Posterior cingulate gyrus (tissue), 11 donors: ENCODE data around the gene SLC9A8.

Experiments used
- DNase-seq, 10 donors: peaks; one replicate each; pipeline versions ENCODE4 v3.0.0 to v3.0.0-alpha.2; 2020 to 2021; ENCODE audit warnings: mixed read lengths in 3 of 10
- intact Hi-C: fragments of 100-400 bp; cut with DNase I; formaldehyde crosslinking; loops from one replicate; pipeline ENCODE4 v1.15.1; 2023

SLC9A8 gene

DNA sequence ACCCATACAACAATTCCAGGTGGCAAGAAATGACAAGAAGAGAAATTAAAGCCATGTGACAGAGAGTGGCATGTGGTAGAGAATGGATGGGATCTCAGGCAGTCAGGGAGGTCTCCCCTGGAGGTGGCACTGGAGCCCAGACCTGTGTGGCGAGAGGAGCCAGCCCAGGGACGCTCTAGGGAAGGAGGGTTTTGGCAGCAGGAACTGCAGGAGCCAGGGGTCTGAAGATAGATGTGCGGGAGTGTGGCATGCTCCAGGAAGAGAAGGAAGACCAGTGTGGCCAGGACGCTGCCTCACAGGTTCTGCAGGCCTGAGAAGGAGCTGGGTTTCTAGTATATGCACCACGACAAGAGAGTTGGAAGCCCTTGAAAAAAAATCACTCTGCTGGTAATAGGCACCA, 57.6 kb downstream of the SLC9A8 start:
- DNase-seq: no peak
- intact Hi-C loops: no loop called here

DNA sequence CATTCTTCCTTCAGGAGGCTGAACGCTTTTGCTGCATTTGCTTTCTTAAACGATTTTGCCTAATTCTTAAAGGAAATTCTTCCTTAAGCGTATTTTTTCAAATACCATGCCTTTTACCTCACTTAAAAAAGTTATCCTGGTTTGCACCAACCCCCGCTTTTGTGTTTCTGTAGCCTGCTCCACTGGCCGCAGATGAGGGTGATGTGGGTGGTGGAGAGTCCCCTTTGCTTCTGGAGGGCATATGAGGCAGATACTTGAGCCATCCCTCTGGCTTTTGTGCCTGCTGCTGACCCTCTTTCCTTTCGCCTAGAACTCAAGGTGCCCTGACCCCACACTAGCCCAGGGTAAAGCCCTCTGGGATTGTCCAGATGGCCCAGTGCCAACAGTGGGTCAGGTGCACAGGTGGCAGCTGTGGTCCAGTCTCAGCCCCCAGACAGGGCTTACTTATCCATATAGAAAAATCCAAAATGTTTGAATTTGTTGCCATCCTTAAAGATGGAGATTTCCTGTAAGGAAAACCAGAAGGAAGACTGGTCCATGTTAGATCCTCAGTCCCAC, 58.8 kb downstream of the SLC9A8 start:
- DNase-seq: no peak
- intact Hi-C loops: no loop called here

DNA sequence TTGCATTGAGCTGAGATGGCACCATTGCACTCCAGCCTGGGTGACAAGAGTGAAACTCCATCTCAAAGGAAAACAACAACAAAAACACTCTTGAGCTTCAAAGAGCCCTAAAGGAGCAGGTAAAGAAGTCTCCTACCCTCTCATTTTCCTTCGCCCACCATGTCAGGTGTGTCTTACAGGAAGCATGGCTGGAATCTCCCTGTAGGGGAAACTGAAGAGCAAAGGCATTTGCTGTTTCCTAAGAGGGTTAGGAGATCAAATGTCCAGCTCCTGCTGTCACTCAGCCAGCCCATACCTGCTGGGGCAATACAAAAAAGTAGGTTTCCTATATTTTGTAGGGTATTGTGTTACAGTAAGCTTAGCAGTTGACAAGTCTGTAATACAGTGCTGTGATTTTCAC, 59.4 kb downstream of the SLC9A8 start:
- intact Hi-C loops: no loop called here
- no peak for DNase-seq

DNA sequence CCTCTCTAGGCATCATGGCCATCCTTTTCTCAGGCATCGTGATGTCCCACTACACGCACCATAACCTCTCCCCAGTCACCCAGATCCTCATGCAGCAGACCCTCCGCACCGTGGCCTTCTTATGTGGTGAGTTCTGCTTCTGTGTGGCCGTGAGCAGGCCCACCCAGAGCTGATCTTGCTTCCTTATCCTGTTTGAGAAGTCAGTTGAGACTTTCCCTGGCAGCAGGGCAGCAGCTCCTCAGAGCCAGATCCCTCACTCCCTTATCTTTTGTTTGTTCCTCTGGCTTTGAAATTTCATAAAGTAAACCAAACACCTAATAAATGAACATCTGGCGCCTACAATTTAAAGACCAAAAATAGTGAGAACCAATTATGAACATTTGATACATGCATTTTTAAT, 62.1 kb downstream of the SLC9A8 start:
- no peak for DNase-seq
- intact Hi-C loops: no loop called here

DNA sequence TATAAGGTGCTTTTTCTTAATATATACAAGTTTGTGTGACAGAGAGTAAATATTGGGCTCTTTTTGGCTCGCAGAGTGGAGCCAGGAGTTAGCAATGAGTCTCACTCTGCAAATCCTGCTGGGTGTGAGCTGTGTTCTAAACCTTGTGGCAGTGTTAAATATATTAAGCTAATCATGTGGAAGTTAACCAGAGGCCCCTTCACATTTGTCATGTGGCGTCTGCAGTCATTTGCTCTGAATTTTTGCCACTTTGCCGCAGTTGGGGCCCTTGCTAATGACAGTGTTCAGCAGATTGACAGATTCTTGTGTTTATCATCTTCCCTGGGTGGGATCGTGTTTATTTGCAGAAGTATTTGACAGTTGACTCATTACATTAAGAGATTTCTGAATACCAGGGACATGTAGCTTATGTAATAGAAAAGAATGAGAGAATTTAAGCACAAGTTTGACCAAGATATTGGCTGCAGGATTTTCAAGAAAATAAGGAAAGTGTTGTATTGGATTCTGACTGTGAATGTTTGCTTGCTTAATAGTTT, 64.8 kb downstream of the SLC9A8 start:
- intact Hi-C loops: no loop called here
- DNase-seq: no peak

DNA sequence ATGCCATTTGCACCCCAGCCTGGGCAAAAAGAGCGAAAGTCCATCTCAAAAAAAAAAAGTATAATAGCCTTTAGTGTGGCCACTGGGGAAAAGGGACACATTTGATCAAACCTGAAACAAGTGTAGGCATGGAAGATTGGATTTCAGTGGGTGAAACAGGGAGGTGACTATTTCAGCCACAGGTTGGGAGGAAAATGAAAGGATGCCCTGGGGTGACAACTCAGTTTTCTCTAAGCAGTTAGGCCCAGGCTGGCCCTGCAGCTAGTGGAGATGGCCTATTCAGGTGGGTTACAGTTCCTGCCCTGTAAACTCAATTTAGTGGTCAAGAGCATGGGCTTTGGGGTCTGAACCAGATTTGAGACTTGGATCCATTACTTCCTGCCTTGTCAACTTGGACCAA, 66.3 kb downstream of the SLC9A8 start:
- intact Hi-C loops: no loop called here
- DNase-seq: no peak

DNA sequence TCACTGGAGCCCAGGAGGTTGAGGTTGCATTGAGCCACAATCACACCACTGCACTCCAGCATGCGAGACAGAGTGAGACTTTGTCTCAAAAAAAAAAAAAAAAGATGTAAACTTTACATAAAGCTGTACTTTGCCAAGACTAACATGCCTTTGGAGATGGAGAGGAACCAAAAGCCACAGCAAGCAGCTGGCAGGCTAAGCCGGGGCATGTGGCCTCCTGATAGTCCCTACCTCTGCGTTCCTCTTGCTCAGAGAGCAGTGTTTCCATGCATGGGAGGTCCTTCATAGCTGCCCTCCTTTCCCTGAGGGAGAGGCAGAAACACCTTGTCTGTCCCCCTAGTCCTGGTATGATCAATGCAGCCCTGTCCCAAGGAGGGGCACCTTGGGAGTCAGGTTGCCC, 67.5 kb downstream of the SLC9A8 start:
- intact Hi-C loops: no loop called here
- DNase-seq: no peak

DNA sequence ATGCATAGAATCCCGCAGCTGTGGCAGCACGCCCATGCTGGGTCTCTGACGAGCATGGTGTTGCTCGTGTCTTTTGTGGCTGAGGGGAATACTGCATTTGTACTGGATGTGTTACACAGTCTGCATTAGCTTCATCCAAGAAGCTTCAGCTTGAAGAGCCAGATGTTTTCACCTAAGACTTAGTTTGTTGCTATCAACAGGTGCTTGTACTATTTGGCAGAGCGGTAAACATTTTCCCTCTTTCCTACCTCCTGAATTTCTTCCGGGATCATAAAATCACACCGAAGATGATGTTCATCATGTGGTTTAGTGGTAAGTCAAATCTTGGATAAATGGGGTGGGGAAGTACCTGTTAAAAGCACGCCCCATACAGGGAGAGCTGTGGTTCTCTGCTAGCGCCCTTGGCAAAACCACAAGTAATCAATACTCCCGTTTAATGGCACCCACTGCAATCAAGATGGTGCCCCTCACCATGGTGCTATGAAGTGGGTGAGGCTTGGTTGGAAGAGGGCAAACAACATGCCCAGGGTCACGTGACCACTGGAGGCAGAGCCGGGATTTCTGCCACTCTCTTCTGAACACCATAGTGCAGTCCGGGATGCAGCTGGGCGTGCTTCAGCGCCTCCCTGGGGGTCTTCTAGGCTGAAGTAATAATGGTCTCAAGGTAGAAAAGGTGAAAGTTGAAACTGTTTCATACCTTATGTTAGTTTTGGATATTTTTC, 68.3 kb downstream of the SLC9A8 start:
- peak in 1 of 10 donors; percentile 45 for DNase-seq
- intact Hi-C loops: no loop called here

DNA sequence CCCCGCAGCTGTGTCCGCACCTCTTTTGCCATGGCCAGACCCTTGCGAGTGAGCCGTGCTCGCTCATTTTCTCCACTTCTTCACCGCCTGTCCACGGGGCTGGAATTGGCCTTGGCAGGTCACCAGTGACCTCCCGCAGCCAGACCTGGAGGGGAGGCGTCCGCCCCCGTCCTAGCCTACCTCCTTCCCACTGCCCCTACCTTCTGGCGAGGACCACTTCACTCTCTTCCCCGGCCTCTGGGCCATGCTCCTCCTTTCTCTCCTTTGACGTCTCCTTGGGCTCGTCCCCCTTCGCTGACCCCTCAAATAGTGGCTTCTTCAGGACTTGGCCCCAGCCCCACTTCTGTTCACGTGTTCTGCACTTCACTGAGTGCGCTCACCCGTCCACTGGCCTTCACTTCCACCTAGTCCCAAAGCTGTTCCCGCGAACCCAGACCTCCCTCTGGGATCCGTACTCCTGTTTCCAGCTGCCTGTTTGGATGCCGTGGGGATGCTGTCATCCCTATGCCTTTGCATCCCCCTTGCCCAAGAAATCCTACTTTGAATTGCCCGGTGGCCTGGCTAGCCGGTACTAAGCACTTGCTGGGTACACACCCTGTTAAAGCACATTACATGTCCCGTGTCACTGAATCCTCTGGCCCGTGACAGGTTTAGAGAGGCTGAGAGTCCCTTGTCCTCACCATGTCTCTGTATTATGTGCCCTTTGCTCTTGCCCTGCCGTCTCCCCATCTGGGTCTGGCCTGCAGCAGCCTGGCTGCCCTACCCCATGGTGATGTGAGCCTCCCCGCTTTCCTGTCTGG, 69.7 kb downstream of the SLC9A8 start:
- peak in 1 of 10 donors; percentile 57 for DNase-seq
- intact Hi-C loops: no loop called here

DNA sequence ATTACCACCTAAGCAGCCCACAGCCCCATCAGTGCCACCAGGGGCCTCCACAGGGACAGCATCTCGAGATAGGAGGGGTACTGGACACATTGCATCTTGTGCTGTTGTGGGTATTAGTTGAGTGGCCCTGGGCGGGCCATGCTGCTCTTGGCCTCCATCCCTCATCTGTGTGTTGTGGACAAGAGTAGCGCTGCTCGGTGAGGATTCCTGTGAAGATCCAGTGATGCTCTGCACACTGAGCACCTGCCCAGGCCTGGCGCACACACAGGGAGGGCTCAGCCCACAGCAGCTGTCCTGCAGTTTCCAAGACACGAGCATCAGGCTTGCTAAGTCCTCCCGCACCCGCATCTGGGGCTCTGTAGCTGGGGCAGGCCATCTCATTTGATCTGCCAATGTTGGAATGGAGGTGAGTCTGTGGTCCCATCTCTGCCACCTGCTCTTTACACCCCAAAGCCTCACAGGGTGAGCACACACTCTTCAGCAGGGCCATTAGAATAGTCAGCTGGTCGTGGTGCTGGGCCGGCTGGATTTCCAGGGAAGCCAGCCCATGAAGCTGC, 70.7 kb downstream of the SLC9A8 start:
- intact Hi-C loops: no loop called here

DNA sequence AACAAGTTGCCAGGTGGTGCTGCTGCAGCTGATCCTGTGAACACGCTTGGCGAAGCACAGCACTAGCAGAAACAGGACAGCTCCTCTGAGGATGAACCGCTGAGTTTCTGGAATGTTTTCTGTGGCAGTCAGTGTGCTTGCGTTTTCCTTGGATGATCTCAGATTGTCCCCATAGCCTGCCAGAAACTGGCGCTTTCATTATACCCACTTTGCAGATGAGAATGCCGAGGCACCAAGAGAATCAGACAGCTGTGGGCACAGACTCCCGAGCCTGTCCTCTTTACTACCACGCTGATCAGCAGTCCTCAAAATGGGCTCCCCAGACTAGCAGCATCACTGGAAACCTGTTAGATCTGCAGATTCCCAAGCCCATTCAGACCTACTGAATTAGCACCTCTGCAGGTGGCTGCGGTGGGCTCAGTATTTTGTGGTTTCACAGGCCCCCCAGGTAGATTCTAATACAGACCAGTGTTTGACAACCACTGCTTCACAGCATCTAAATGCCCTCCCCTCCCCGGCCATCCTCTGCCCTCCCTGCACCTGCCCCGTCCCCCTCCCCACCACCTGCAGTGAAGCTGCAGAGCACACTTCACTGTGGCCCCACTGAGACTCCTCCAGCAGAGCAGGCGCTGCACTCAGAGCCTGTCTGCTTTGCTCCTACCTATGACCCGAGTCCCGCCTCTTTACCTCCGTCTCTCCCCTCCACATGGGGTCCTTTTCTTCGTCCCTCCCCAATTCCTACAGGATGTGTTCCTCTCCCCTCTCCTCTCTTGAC, 73.1 kb downstream of the SLC9A8 start:
- intact Hi-C loops: loop anchor here (5.0 kb wide), 1 partner anchor 173 kb away; the partner anchor contains the start of gene B4GALT5
- DNase-seq: no peak

More for the DNA sequence above, 70.7 kb downstream of the SLC9A8 start:
- peak in 1 of 10 donors; percentile 64 for DNase-seq

DNA sequence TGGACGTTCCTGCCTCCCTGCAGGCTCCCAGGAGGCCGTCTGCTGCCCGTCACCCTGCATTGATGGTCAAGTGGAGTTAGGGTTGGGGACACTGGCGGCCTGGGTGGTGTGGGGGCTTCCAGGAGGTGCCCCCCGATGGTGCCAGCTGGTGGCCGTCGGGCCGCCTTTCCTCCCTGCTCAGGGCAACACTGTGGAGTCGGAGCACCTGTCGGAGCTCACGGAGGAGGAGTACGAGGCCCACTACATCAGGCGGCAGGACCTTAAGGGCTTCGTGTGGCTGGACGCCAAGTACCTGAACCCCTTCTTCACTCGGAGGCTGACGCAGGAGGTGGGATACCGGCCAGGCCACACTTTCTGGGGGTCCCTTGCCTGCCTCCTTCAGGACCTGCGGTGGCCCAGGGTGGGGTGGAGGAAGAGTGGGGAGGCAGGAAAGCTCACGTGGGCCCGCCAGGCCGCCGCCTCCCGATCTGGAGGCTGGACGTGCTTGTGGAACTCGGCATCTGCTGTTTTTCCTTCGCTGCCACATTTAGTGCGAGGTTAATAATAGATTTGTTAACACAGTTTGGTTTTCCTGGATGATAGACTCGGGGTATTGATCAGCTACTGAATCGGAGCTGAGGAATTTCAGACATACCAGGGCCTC, 74.1 kb downstream of the SLC9A8 start:
- intact Hi-C loops: loop anchor here (5.0 kb wide), 1 partner anchor 174 kb away; the partner anchor contains the start of gene B4GALT5
- DNase-seq: peak in 2 of 10 donors; percentile 86 to 92

DNA sequence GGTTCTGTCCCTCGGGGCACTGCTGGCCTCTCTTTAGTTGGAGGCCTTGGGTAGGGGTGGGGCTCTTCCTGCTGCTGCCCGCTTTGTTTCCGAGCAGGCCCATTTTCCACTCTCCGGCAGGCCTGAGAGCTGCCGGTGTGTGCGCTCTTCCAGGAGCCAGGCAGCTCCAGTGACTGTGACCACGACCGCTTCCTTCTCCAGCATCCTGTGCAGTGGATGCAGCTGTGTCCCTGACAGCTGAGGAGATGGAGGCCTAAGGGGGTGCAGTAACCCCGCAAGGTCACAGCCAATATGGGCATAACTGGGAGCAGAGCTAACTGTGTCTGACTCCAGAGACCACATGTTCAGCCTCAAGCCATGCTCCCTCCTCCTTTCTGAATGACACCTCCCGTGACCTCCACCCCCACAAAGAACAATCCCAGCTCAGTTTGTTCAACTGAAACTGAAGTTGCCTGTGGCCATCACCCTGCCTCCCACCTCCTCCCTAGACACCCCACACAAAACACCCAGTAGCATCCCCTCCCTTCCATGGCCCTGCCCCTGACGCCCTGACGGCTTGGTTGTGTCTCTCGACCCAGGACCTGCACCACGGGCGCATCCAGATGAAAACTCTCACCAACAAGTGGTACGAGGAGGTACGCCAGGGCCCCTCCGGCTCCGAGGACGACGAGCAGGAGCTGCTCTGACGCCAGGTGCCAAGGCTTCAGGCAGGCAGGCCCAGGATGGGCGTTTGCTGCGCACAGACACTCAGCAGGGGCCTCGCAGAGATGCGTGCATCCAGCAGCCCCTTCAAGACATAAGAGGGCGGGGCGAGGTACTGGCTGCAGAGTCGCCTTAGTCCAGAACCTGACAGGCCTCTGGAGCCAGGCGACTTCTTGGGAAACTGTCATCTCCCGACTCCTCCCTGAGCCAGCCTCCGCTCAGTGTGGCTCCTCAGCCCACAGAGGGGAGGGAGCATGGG, 74.9 kb downstream of the SLC9A8 start:
- intact Hi-C loops: loop anchor here (1.0 to 5.0 kb wide), 4 partner anchors 41 to 276 kb away; partner anchors contain the start of genes B4GALT5 and SLC9A8
- peak in 1 of 10 donors; percentile 73 for DNase-seq

DNA sequence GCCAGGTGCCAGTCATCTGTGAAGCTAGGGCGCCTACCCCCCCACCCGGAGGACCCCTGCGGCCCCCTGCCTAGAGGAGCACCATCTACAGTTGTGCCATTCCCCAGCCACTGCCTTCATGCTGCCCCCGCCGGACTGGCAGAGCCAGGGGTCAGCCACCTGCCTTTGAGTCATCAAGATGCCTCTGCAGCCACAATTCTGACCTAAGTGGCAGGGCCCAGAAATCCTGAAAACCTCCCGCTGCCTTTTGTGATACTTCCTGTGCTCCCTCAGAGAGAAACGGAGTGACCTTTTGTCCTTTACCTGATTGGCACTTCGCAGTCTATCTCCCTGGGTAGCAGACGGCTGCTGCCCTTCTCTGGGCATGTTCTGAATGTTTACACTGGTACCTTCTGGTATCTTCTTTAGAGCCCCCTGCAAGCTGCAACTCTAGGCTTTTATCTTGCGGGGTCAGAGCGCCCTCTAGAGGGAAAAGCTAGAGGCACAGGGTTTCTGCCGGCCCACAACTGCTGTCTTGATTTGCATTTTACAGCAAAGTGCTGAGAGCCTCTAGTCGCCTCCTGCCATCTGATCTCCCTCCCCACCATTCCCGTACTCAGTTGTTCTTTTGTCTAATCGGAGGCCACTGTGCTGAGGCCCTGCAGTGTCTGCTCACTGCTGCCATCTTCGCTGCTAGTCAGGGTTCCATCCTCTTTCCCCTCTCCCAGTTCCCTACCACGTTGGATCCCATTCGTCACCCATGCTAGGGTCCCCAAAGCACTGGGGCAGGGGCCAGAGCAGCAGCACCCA, 75.8 kb downstream of the SLC9A8 start:
- intact Hi-C loops: loop anchor here (1.0 to 5.0 kb wide), 4 partner anchors 40 to 277 kb away; partner anchors contain the start of genes B4GALT5 and SLC9A8

DNA sequence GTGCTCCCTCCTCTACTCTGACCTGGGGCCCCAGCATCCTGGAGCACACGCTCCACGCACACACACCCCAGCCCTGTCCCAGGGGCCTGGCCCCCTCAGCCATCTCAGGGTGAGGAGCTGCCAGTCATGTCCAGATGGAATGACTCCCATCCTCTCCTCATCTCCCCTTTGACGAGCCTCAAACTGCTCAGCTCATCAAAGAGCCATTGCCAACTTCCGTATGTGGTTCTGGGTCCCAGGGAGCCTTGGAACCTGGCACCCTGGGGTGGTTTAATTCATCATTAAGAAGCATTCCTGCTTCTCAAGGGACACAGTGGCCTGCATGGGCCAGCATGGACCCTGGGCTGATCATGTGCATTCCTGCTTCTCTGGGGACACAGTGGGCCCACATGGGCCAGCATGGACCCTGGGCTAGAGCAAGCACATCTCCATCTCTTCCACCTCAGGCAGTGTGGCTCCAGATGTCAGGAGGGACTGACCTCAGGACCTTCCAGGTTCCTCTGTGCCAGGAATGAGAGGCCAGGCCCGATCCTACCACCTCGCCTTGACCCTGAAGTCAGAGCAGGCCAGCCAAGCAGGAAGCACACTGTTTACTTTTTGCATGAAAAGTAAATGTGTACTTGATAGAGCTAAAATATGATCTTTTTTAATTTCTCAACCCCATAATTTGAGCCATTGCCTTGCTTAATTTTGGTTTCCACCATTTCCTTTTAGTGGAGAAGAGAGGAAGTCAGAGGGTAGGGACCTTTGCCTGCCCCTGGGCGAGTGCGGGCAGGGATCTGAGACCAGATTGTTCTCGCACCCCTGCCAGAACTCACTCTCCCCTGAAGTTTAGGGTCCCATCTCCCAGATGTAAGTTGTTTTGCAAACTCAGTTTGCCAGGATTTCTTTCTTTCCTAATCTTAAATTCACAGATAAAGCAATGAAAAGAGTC, 76.6 kb downstream of the SLC9A8 start:
- intact Hi-C loops: loop anchor here (2.0 to 5.0 kb wide), 2 partner anchors 76 to 177 kb away; partner anchors contain the start of genes B4GALT5 and SLC9A8
- DNase-seq: peak in 1 of 10 donors; percentile 5

More for the DNA sequence above, 75.8 kb downstream of the SLC9A8 start:
- DNase-seq: peak; percentile 66 to 98 (median 84)

DNA sequence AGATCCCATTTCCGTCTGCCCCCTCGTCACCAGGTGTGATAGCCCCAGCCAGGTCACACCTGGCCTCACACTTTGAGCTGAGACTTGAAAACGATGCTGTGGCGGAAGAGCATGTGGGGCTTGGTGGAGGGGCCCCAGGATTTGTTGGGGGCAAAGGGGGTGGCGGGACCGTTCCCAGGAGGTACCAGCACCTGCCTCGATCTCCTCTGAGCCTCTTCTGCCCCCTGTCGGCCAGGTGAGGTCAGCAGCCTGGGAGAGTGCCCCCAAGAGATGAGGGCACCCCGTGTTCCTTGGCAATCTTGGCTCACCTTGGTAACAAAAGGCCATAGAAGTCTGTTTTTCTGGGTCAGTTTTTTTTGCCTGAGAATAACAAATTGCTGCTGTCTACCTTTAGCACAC, 77.3 kb downstream of the SLC9A8 start:
- intact Hi-C loops: loop anchor here (2.0 to 5.0 kb wide), 2 partner anchors 77 to 178 kb away; partner anchors contain the start of genes B4GALT5 and SLC9A8
- DNase-seq: no peak
